HepG2 (cell line): ENCODE measurements around the gene SIK3. TPM values are rescaled to one million over a fixed set of nuclear protein-coding genes. Genes with fewer than 3 reads are reported as not detected.

ENCODE experiments used
- ASH2L ChIP-seq: fragments of 300-600, 200-600 bp; sonication (generic); IDR thresholded peaks from 2 replicates; pipeline ENCODE4 v1.7.0; 2017; ENCODE audit warnings: low read depth, mild to moderate bottlenecking, moderate library complexity, mixed read lengths, low read length; ENCODE audit not compliant: insufficient read length
- EHMT2 ChIP-seq: fragments of 200-600 bp; sonication (generic); IDR thresholded peaks from 2 replicates; pipeline ENCODE4 v1.7.0; 2017; ENCODE audit warnings: antibody characterized with exemption, low read depth, low read length, borderline replicate concordance
- GZF1 ChIP-seq: sonication (generic); formaldehyde crosslinking; IDR thresholded peaks from 2 replicates; pipeline ENCODE4 v1.5.1; 2020; ENCODE audit warnings: mild to moderate bottlenecking, missing genetic modification reagents
- HNF1A ChIP-seq, 2 experiments: sonication (generic) in 1 of 2; formaldehyde crosslinking in 1 of 2; IDR thresholded peaks; 2 replicates each; pipeline versions ENCODE4 v1.4.0 to v1.6.1; 2016 to 2020; ENCODE audit warnings: borderline replicate concordance in 1 of 2, low read depth in 1 of 2, mild to moderate bottlenecking in 1 of 2, missing genetic modification reagents in 1 of 2
- MYC ChIP-seq: sonication (generic); formaldehyde crosslinking; IDR thresholded peaks from 2 replicates; pipeline ENCODE4 v1.9.0; 2021; ENCODE audit warnings: missing genetic modification reagents, borderline replicate concordance
- NFIC ChIP-seq: IDR thresholded peaks from 2 replicates; pipeline ENCODE4 v1.6.1; 2012; ENCODE audit warnings: mild to moderate bottlenecking, low read length, inconsistent platforms
- NRL ChIP-seq: sonication (generic); formaldehyde crosslinking; IDR thresholded peaks from 2 replicates; pipeline ENCODE4 v1.5.0; 2020; ENCODE audit warnings: missing genetic modification reagents, mild to moderate bottlenecking, moderate library complexity, borderline replicate concordance
- ZBTB49 ChIP-seq: sonication (generic); formaldehyde crosslinking; IDR thresholded peaks from 2 replicates; pipeline ENCODE4 v1.4.0; 2020; ENCODE audit warnings: missing genetic modification reagents, borderline replicate concordance
- ZNF232 ChIP-seq: sonication (generic); formaldehyde crosslinking; IDR thresholded peaks from 2 replicates; pipeline ENCODE4 v1.4.0; 2020; ENCODE audit warnings: missing genetic modification reagents, borderline replicate concordance
- ZNF431 ChIP-seq: sonication (generic); formaldehyde crosslinking; IDR thresholded peaks from 2 replicates; pipeline ENCODE4 v1.9.0; 2022; ENCODE audit warnings: missing genetic modification reagents, low read depth, mild to moderate bottlenecking, borderline replicate concordance
- polyA plus RNA-seq, 8 experiments: library from polyadenylated mRNA; depleted of rRNA in 3 of 8; stranded (reverse) in 7 of 8; unstranded in 1 of 8; fragments of >200 nt; fragmentation: Illumina TruSeq in 4 of 8; extraction: Trizol in 4 of 8; gene quantifications; 2 replicates each; pipeline versions ENCODE4 v1.2.1 to v1.2.3, GENCODE V29; 2011 to 2016; ENCODE audit warnings: low read depth in 4 of 8, missing spikeins in 1 of 8, mixed read lengths in 1 of 8; ENCODE audit not compliant: insufficient read depth in 1 of 8
- total RNA-seq, 5 experiments: library from RNA; depleted of rRNA; stranded (reverse); fragments of >200 nt; fragmentation: Illumina TruSeq; extraction: Trizol; gene quantifications; 2 replicates each; pipeline ENCODE4 v1.2.3, GENCODE V29; 2016; ENCODE audit warnings: low read depth in 1 of 5
- TF ChIP-seq, protein P1 (sequence below): sonication (generic); formaldehyde crosslinking; IDR thresholded peaks from 2 replicates; pipeline ENCODE4 v1.4.0; 2020; ENCODE audit warnings: missing genetic modification reagents, borderline replicate concordance
- TF ChIP-seq, protein P2 (sequence below): sonication (generic); formaldehyde crosslinking; IDR thresholded peaks from 2 replicates; pipeline ENCODE4 v1.4.0; 2020; ENCODE audit warnings: mild to moderate bottlenecking, missing genetic modification reagents

The SIK3 gene
- total and polyA plus RNA-seq, 2 of the 13 experiments (the other 11 are each of a cell fraction or from before 2014, with no cell fraction given): 5.7 to 9.8 TPM

DNA sequence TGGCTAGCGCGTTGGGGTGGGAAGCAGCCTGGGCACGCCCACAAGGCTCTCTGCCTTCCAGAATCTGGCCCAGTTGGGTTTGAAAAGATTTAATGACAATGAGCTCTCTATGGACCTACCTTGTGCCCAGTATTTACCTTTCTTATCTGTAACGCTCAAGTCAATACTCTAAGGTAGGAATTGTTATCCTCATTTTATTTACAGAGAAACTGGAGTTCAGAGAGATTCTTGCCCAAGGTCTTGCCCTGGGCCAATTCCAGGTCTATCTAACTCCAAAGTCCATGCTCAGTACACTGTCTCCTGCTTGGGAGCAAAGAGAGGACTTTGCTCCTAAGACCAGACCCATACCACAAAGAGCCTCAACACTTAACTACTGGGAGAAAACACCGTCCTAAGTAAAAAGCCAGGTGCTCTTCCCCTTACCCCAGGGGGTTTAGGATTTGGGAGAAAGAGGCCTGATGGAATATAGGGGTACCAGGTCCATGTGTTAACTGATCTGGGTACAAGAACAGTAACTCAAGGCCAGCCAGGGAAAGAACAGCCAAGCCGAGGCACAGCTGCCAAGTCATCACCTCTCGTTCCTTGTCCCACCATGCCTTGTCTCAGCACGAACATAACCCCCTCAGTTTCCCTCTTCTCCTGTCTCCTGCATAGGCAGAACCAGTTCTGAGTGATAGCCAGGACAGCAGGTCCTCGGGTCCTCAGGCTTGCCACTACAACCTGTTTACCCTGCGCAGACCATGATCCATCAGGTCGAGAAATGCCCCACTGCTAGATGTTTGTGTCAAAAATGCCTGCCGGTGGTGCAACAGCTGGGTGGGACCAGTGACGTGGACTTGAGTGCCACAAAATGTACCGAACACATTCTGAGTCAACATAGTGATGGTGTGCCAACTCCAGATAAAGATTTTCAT is 289.7 kb downstream of the SIK3 start (continued):
- TF ChIP-seq HNF1A (IDR thresholded peaks at IDR 0.05; ENCODE audit: low read depth) (no peak; the same call in none of the 2 replicates), HNF1A (CRISPR knock-in tag; IDR thresholded peaks at IDR 0.05; ENCODE audit: borderline replicate concordance) (peak; percentile 85; the same call in 1 of the 2 replicates), ZNF232 (CRISPR knock-in tag) (no peak), MYC (peak; percentile 29; the same call in 1 of the 2 replicates), EHMT2 (no peak), NRL (no peak), NFIC (peak; percentile 98), ZBTB49 (CRISPR knock-in tag) (no peak), GZF1 (CRISPR knock-in tag) (no peak), ZNF431 (peak; percentile 19; the same call in 1 of the 2 replicates), ASH2L (peak; percentile 99)
- TF ChIP-seq, protein P1, sequence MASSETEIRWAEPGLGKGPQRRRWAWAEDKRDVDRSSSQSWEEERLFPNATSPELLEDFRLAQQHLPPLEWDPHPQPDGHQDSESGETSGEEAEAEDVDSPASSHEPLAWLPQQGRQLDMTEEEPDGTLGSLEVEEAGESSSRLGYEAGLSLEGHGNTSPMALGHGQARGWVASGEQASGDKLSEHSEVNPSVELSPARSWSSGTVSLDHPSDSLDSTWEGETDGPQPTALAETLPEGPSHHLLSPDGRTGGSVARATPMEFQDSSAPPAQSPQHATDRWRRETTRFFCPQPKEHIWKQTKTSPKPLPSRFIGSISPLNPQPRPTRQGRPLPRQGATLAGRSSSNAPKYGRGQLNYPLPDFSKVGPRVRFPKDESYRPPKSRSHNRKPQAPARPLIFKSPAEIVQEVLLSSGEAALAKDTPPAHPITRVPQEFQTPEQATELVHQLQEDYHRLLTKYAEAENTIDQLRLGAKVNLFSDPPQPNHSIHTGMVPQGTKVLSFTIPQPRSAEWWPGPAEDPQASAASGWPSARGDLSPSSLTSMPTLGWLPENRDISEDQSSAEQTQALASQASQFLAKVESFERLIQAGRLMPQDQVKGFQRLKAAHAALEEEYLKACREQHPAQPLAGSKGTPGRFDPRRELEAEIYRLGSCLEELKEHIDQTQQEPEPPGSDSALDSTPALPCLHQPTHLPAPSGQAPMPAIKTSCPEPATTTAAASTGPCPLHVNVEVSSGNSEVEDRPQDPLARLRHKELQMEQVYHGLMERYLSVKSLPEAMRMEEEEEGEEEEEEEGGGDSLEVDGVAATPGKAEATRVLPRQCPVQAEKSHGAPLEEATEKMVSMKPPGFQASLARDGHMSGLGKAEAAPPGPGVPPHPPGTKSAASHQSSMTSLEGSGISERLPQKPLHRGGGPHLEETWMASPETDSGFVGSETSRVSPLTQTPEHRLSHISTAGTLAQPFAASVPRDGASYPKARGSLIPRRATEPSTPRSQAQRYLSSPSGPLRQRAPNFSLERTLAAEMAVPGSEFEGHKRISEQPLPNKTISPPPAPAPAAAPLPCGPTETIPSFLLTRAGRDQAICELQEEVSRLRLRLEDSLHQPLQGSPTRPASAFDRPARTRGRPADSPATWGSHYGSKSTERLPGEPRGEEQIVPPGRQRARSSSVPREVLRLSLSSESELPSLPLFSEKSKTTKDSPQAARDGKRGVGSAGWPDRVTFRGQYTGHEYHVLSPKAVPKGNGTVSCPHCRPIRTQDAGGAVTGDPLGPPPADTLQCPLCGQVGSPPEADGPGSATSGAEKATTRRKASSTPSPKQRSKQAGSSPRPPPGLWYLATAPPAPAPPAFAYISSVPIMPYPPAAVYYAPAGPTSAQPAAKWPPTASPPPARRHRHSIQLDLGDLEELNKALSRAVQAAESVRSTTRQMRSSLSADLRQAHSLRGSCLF (CRISPR knock-in tag): no peak
- TF ChIP-seq, protein P2, sequence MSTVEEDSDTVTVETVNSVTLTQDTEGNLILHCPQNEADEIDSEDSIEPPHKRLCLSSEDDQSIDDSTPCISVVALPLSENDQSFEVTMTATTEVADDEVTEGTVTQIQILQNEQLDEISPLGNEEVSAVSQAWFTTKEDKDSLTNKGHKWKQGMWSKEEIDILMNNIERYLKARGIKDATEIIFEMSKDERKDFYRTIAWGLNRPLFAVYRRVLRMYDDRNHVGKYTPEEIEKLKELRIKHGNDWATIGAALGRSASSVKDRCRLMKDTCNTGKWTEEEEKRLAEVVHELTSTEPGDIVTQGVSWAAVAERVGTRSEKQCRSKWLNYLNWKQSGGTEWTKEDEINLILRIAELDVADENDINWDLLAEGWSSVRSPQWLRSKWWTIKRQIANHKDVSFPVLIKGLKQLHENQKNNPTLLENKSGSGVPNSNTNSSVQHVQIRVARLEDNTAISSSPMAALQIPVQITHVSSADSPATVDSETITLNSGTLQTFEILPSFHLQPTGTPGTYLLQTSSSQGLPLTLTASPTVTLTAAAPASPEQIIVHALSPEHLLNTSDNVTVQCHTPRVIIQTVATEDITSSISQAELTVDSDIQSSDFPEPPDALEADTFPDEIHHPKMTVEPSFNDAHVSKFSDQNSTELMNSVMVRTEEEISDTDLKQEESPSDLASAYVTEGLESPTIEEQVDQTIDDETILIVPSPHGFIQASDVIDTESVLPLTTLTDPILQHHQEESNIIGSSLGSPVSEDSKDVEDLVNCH (CRISPR knock-in tag): no peak
